ENCODE results near the gene IFT52. TPM values are rescaled to one million over a fixed set of nuclear protein-coding genes. Genes with fewer than 3 reads are reported as not detected.

Gene IFT52
- total RNA-seq, 1 experiment from 2014 or later = 23.0 TPM

DNA sequence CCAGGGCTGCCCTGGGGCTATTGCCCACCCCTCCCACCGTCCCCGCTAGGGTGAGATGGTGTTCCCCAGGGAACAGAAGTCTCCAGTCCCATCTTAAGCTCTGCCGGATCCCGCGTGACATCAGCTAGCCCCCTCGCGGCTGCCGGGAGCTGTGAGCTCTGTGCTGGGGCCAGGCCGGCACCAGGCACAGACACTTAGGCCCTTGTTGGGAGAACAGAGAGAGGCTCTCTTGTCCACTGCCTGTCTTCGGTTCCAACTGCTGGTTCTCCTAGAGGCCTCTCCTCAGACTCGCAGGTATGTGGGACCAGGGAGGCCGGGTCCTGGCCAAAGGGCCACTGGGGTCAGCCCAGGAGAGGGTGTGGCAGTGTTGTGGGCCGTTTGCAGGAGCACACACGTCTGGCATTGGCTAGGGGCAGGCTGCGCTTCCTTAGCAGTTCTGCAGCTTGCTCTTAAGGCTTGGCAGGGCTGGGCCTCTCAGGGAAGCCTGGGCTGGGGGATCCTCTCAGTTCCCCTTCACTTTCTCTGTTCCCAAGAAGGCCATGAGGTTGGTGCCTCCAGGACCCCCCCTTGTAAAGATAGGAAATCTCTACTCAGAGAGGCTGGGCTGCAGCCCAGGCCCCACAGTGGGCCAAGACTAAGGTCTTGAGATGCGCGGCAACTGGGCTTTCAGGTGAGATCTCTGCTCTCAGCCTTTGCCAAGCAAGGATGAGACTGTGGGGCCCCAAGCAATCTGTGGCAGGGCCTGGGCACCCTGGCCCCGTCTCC lies 25.6 kb upstream of the IFT52 start:
- no peak overlapping the region for H3K4me2 ChIP-seq (ENCODE audit: low read length)
- no peak overlapping the region for H3K27ac ChIP-seq (ENCODE audit: low read length)
- DNase-seq = no peak
- no peaks in the 10 kb centered on the region for H4K20me1 ChIP-seq (ENCODE audit: low read length)
- intact Hi-C loops (cut with micrococcal nuclease) = no loop called here
- BruUV-seq (replicated peaks) = no TSS peak
- ChIA-PET POLR2A (ENCODE audit: unreplicated experiment) (no interaction called here), CTCF (no interaction called here)
- H3K9me3 ChIP-seq (ENCODE audit: low read length) = no peaks in the 10 kb centered on the region
- no peaks in the 10 kb centered on the region for H3K27me3 ChIP-seq (ENCODE audit: low read length)
- no peaks in the 10 kb centered on the region for H3F3A ChIP-seq (ENCODE audit: low read length, unreplicated experiment)
- no peak for ATAC-seq
- no peaks in the 10 kb centered on the region for H3K36me3 ChIP-seq (ENCODE audit: low read depth, low read length)
- no peak overlapping the region for H3K4me3 ChIP-seq (ENCODE audit: low read length)
- no peaks in the 10 kb centered on the region for H3K9me2 ChIP-seq (replicated peaks; ENCODE audit: low read length)
- no peak overlapping the region for H2AFZ ChIP-seq (ENCODE audit: low read length)
- H3K79me2 ChIP-seq (ENCODE audit: low read length) = no peaks in the 10 kb centered on the region
- no peak for TF ChIP-seq EZH2 (IDR thresholded peaks at IDR 0.05; ENCODE audit: low read length, unreplicated experiment)
- no peak for TF ChIP-seq EZH2phosphoT487 (IDR thresholded peaks at IDR 0.05; ENCODE audit: borderline replicate concordance, low read length)
- TF ChIP-seq, protein P1, sequence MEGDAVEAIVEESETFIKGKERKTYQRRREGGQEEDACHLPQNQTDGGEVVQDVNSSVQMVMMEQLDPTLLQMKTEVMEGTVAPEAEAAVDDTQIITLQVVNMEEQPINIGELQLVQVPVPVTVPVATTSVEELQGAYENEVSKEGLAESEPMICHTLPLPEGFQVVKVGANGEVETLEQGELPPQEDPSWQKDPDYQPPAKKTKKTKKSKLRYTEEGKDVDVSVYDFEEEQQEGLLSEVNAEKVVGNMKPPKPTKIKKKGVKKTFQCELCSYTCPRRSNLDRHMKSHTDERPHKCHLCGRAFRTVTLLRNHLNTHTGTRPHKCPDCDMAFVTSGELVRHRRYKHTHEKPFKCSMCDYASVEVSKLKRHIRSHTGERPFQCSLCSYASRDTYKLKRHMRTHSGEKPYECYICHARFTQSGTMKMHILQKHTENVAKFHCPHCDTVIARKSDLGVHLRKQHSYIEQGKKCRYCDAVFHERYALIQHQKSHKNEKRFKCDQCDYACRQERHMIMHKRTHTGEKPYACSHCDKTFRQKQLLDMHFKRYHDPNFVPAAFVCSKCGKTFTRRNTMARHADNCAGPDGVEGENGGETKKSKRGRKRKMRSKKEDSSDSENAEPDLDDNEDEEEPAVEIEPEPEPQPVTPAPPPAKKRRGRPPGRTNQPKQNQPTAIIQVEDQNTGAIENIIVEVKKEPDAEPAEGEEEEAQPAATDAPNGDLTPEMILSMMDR (conservative IDR thresholded peaks at IDR 0.05; ENCODE audit: low read depth, low read length) = no peak
- H3K4me1 ChIP-seq (ENCODE audit: insufficient read depth, low read length) = no peaks in the 10 kb centered on the region
- no peak overlapping the region for H3K9ac ChIP-seq (ENCODE audit: low read length)

DNA sequence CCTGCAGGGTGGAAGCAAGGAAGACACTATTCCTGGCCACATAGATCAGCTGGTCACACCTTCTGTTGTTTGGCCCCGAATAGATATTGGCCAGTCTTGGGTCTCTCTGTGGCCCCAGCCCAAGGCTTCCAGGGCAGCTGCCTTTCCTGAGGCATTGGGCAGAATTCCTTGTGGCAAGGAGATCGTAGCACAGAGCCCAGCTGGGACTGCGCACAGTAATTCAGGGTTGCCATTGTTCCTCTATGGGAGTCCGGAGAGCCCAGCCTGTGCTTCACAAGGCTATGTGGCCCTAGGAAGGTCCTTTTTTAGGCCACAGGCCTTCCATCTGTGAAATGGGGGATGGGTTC lies 25.0 kb upstream of the IFT52 start:
- H2AFZ ChIP-seq (ENCODE audit: low read length) = no peak overlapping the region
- H4K20me1 ChIP-seq (ENCODE audit: low read length) = no peaks in the 10 kb centered on the region
- DNase-seq (no peak), ATAC-seq (no peak)
- H3K27me3 ChIP-seq (ENCODE audit: low read length) = no peaks in the 10 kb centered on the region
- no peaks in the 10 kb centered on the region for H3K36me3 ChIP-seq (ENCODE audit: low read depth, low read length)
- no peaks in the 10 kb centered on the region for H3F3A ChIP-seq (ENCODE audit: low read length, unreplicated experiment)
- H3K4me2 ChIP-seq (ENCODE audit: low read length) = no peak overlapping the region
- H3K4me1 ChIP-seq (ENCODE audit: insufficient read depth, low read length) = no peaks in the 10 kb centered on the region
- POLR2A ChIA-PET (ENCODE audit: unreplicated experiment) = no interaction called here
- CTCF ChIA-PET = no interaction called here
- no peaks in the 10 kb centered on the region for H3K9me2 ChIP-seq (replicated peaks; ENCODE audit: low read length)
- no peaks in the 10 kb centered on the region for H3K9me3 ChIP-seq (ENCODE audit: low read length)
- no peaks in the 10 kb centered on the region for H3K79me2 ChIP-seq (ENCODE audit: low read length)
- TF ChIP-seq EZH2phosphoT487 (IDR thresholded peaks at IDR 0.05; ENCODE audit: borderline replicate concordance, low read length) (no peak), EZH2 (IDR thresholded peaks at IDR 0.05; ENCODE audit: low read length, unreplicated experiment) (no peak)
- TF ChIP-seq, protein P1 (conservative IDR thresholded peaks at IDR 0.05; ENCODE audit: low read depth, low read length) = no peak
- BruUV-seq (replicated peaks) = no TSS peak
- H3K27ac ChIP-seq (ENCODE audit: low read length) = no peak overlapping the region
- H3K4me3 ChIP-seq (ENCODE audit: low read length) = no peak overlapping the region
- H3K9ac ChIP-seq (ENCODE audit: low read length) = no peak overlapping the region
- intact Hi-C loops (cut with micrococcal nuclease) = no loop called here

DNA sequence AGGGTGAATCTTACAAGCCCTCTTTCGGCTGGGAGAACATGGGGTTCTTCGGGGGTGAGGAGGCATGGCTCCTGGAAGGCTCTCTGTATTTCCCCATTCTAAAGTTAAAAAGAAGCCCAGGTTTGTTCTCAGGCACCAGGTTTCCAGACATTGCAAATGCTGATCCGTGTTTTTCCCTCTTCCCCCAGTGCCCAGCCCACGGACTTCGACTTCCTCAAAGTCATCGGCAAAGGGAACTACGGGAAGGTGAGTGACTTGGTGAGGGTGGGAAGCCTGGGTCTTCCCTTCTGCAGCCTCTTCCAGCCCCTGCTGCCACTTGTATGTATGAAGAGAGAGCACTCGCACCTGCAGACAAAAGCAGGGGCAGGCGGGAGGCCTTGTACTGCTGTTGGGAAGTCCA lies 23.3 kb upstream of the IFT52 start:
- no TSS peak for BruUV-seq (replicated peaks)
- H3K4me3 ChIP-seq (ENCODE audit: low read length) = no peak overlapping the region
- no peaks in the 10 kb centered on the region for H3K27me3 ChIP-seq (ENCODE audit: low read length)
- intact Hi-C loops (cut with micrococcal nuclease) = no loop called here
- TF ChIP-seq EZH2 (IDR thresholded peaks at IDR 0.05; ENCODE audit: low read length, unreplicated experiment) (no peak), EZH2phosphoT487 (IDR thresholded peaks at IDR 0.05; ENCODE audit: borderline replicate concordance, low read length) (no peak)
- TF ChIP-seq, protein P1 (conservative IDR thresholded peaks at IDR 0.05; ENCODE audit: low read depth, low read length) = no peak
- H3K9me2 ChIP-seq (replicated peaks; ENCODE audit: low read length) = no peaks in the 10 kb centered on the region
- H3K4me1 ChIP-seq (ENCODE audit: insufficient read depth, low read length) = no peaks in the 10 kb centered on the region
- H3K27ac ChIP-seq (ENCODE audit: low read length) = no peak overlapping the region
- CTCF ChIA-PET = no interaction called here
- POLR2A ChIA-PET (ENCODE audit: unreplicated experiment) = no interaction called here
- H2AFZ ChIP-seq (ENCODE audit: low read length) = no peak overlapping the region
- no peak for DNase-seq
- H3K36me3 ChIP-seq (ENCODE audit: low read depth, low read length) = no peaks in the 10 kb centered on the region
- no peak overlapping the region for H3K4me2 ChIP-seq (ENCODE audit: low read length)
- H3K9me3 ChIP-seq (ENCODE audit: low read length) = no peaks in the 10 kb centered on the region
- H4K20me1 ChIP-seq (ENCODE audit: low read length) = no peaks in the 10 kb centered on the region
- no peaks in the 10 kb centered on the region for H3F3A ChIP-seq (ENCODE audit: low read length, unreplicated experiment)
- no peak overlapping the region for H3K9ac ChIP-seq (ENCODE audit: low read length)
- ATAC-seq = no peak
- no peaks in the 10 kb centered on the region for H3K79me2 ChIP-seq (ENCODE audit: low read length)

All from PC-3 (cell line).